Stimulated activated CD8-positive, alpha-beta memory T cell treated with anti-CD3 and anti-CD28 coated beads, Interleukin-7, amount 100 ng/mL, for 24 hours (primary cell): ENCODE measurements around the gene OR1D5.
"Not testable (repeated sequence)": the region's sequence is repeated elsewhere in the genome, so short reads cannot be mapped to it uniquely, and the experiment has no call there.

Source experiments
- DNase-seq: peaks from one replicate; pipeline ENCODE4 v3.0.0-alpha.2; 2020; ENCODE audit warnings: low read depth

The OR1D5 gene

DNA sequence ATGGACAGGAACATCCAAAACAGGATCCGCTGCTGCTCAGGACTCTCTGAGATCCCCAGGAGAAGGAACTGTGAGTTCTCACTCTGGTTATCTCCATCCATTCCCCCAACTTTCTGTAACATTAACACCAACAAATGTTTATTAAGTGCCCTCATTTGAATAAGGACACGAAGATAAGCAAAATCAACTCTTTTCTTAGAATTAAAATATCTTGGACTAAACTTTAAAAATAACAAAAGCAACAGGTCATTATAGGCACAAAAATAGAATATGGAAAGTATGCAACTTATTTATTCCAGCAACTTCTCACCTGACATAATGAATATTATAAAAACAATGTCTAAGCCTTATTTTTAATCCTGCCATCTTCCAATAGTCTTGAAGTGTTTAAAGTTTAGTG is at the start of gene OR1D5:
TSS of gene OR1D5 (minus strand) at position 101 of the 400 bp plus-strand sequence. CDS start at position 101, 0 bp downstream.
- DNase-seq = not testable (repeated sequence)

DNA sequence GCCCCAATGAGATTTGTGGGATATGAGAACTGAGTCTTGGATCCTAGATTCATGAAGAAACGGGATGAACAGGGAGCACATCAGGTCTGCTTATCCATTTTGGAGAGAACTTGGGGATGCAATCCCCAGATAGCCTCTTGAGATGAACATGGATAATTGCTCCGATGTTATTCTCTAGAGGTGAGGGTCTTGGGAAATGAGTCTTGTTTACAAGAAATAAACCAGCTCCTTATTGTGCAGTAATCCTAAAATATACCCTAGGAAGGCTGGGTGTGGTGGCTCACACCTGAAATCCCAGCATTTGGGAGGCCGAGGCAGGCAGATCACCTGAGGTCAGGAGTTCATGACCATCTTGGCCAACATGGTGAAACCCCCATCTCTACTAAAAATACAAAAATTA is 40.9 kb upstream of the OR1D5 start, which contains the start of gene OR1D2:
TSS of gene OR1D2 (minus strand) at position 101 of the 400 bp plus-strand sequence. CDS start 11,426 bp downstream, outside the sequence.
- no peak for DNase-seq

- not testable (repeated sequence) for DNase-seq
Measured at GRCh38 chr17:3073850-3074249, 10.4 kb upstream of the OR1D5 start.

GRCh38 chr17:3065192-3065591 is 1.8 kb upstream of the OR1D5 start:
- DNase-seq = not testable (repeated sequence)

- DNase-seq = not testable (repeated sequence)
Measured at GRCh38 chr17:3062824-3063377, 506 bp downstream of the OR1D5 start.

- not testable (repeated sequence) for DNase-seq
Measured at GRCh38 chr17:3054868-3055267, 8.5 kb downstream of the OR1D5 start.

DNA sequence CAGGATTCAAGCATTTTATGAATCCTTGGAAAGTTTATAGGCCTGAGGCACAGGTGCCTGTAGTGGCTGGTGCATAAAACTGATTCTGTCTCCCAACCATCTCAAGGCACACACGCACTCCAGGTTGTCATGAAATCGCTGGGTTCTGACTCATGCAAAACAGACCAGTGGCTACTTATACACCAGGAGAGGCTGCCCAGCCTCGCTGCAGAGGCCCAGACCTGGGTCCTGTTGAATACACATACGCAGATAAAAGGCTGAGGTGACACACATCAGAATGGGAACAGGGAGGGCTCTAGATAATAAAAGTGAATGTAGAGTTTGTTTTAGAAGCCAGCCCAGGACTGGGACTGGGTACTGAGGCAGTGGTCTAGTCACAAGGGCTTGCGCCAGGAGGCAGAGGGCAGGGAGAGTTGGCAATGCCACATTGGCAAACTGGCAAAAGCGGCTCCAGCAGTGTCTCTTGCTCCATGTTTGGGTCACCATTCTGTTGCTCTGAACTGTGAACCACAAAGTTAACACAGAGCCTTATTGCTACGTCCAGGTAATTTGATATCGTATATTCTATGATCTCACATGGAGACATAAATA is 13.6 kb downstream of the OR1D5 start:
- no peak for DNase-seq

DNA sequence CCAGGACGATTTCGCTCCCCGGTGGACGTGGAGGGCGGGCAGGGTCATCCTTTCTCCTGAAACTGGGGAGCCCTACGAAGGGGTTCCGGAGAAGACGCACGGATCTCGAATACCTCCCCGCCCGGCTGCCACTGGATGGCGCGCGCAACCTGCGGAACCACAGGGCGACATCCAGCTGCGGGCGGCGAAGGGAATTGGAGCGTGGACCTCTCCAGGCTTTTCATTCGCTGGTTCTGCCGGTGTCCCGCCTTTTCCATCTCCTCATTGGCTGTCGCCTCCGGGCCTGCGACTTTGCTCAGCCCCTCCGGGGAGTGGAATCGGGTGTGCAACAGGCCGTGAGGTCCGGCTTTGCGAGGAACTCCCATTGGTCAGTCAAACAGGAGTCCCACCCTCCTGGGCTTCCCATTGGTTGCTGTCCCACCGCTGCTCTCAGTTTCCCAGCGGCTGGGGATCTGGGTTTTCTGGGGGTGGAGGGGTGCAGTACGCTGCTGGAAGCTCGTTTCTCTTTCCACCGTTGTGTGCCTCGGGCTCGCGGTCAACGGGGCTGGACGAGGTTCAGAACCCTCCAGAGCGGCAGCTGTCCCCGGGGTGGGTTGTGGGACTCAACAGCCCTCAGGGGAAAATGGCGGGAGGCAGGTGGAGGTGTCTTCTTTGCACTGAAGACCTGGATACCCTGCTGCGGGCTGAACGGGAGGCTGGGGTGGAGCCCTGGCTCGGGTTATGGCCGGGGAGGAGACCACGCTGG is 14.5 kb downstream of the OR1D5 start:
- peak; percentile 83 for DNase-seq

DNA sequence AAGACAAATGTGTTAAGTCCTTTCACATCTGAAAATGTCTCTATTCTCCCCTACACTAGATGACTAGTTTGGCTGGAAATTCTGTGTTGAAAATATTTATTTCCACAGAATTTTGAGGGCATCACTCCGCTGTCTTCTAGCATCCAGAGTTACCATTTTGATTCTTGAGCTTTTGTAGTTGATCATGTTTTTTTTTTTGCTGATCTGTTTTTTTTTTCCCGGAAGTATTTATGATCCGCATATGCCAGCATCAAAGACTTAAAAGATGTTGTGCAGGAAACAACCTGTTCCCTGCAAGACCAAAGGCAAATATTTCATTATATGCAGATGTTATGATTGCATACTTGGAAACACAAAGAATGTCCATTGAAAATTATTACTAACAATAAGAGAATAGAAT is 16.7 kb downstream of the OR1D5 start:
- no peak for DNase-seq

- no peak for DNase-seq
Measured at GRCh38 chr17:3043737-3044365, 19.6 kb downstream of the OR1D5 start.

- DNase-seq = no peak
Measured at GRCh38 chr17:3040882-3041281, 22.5 kb downstream of the OR1D5 start.

DNA sequence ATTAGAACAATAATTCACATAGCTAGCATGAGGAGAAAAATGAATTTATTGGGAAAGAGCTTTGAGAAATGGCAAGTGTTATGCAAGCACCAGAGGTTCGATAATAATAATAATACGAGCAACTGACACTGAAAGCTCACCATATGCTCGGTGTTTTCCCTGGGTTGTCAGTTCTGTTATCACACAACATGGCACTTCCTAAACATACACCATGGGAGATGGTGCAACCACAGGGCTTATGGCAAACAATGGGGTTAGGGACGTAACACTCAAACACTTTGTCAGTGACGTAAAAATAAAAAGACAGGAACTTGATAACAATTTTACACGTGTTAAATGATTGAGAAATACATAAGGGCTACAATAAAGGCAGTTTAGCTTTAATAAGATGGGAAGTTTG is 23.7 kb downstream of the OR1D5 start:
- no peak for DNase-seq

DNA sequence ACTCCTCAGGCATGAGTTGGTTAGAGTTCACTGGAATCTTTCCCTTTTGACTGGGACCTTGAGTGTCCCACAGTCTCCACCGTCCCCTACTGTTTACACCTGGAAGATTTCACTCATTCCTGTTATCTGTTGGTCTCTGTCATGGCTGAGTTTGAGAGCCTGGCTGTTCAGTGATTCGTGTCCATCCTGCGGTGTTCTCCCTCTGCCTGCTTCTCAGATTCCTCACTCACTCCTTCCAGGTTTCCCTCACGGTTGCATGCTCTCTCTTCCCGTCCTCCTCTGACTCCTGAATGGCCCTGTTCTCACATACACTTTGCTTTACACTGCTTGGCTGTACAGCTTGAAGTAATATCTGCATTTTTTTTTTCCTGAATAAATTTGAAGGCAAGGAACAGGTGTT is 24.5 kb downstream of the OR1D5 start:
- DNase-seq = no peak

DNA sequence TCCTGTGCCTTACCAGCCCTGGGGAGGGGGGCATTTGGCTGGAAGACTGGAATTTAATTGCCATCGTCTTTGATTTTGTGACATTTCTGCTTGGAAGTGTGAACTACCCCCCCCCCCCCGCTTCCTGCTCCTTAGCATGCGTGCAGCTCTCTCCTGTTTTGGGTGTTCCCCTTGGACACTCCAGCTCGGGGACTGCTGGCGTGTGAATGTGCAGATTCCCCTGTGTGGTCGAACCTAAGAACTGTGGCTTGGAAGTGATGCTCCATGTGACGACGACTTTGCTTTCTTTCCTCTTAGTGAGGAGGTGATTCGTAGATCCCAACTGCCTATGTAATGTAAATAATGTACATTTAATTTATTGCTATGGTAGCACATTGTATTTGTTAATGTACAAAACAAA is 26.1 kb downstream of the OR1D5 start:
- DNase-seq = no peak

GRCh38 chr17:3036800-3037199 is 26.6 kb downstream of the OR1D5 start:
- DNase-seq = no peak

DNA sequence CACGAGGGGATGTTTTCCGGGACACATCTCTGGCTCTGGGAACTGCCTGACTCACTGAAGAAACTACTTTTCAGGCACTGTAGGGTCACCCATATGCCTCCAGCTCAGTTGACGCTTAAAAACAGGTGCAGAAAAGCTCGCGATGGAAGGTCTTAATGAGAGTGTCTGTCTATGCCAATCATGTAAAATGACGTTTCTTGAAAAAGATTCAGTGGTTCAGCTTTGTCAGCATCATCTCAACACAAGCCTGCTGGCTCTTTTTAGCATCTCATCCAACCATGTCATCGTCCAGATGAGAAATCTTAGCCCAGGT is 27.5 kb downstream of the OR1D5 start:
- DNase-seq = no peak

- DNase-seq = no peak
Measured at GRCh38 chr17:3035256-3035967, 28.0 kb downstream of the OR1D5 start.

GRCh38 chr17:3034578-3034920 is 28.9 kb downstream of the OR1D5 start:
- no peak for DNase-seq

DNA sequence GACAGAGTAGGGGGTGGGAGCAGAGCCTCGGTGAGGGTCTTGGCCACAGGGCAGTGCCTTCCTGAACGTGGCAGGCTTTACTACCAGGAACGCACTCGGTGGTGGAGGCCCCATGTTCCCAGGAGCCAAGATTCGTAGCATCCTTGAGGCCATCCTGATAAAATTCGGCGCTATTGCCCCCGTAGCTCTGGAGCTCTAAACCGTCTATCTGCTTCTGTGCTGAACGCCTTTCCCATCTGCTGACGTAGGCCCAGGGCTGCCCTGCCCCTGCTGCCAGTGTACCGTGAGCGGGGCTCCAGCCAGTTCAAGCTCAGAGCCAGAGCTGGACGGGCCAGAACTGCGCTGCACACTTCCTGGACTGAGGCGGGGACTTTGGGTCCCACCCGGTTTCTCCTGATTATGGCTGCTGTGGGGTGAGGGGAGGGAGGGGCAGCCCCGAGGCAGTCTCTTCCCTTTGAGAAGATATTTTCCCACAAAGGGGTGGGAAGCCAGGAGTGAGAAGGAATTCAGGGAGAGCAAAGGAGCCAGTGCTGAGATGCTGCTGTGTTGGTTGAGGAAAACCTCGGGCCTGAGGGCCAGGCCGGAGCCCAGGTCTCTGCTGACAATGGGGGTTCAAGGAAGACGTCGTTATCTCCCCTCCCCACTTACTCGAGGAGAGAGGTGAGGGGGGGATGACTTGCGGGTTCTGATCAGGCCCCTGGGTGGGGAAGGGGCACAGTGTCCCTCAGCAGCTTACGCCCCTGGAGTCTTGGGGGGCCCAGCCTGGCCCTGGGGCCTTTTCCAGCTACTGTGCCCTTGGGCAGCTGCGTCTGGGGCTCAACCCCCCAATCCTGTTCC is 29.4 kb downstream of the OR1D5 start:
- no peak for DNase-seq

DNA sequence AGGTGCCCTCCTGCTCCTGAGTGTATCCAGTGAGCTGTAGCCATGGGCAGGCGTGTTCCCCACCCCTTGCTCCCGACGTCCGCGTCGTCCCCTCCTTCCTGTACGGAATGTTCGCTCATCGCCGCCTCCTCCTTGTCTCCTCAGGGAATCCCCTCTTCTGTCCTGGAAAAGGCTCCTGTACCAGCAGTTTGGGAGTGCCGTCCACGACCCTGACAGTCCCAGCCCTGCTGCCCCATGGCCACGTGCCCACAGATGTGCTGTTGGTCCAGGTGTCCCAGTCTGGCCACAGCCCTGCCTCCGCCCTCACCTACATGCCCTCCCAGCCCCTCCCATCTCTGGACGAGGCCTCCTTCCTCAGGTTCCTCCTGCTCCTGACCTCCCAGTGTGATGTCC is 30.2 kb downstream of the OR1D5 start:
- no peak for DNase-seq
